ENCODE data around the gene TTPAL. TPM values are rescaled to one million over a fixed set of nuclear protein-coding genes. Genes with fewer than 3 reads are reported as not detected.

The TTPAL gene
- total and polyA plus RNA-seq, 4 donors, result 11.6 to 39.7 (median 17.6) TPM

GRCh38 chr20:44526129-44526528 is 50.5 kb downstream of the TTPAL start:
- 87% methylated on average over 6 of the region's 6 CpGs for WGBS
- H3K9ac ChIP-seq (ENCODE audit: low read depth in 1 of 2, low read length in 2 of 2), result no peak overlapping the region
- H3K27me3 ChIP-seq (ENCODE audit: control insufficient read depth in 4 of 4, insufficient read depth in 4 of 4, low read length in 3 of 4), result no peaks in the 10 kb centered on the region
- no peaks in the 10 kb centered on the region for H3K36me3 ChIP-seq (ENCODE audit: control insufficient read depth in 4 of 4, insufficient read depth in 3 of 4, low read depth in 1 of 4, low read length in 3 of 4)
- H3K27ac ChIP-seq (ENCODE audit: low read depth in 1 of 2, low read length in 2 of 2), result no peak overlapping the region
- H3K4me1 ChIP-seq (ENCODE audit: control insufficient read depth in 4 of 4, insufficient read depth in 4 of 4, low read length in 3 of 4), result peaks cover under 1 to 10% (median 3%) of the 10 kb centered on the region in 4 donors
- DNase-seq (ENCODE audit: low spot score), result no peak
- no peak overlapping the region for H3K4me3 ChIP-seq (ENCODE audit: low read depth in 1 of 3, low read length in 3 of 3)
- H3K9me3 ChIP-seq (ENCODE audit: control insufficient read depth in 4 of 4, low read length in 3 of 4), result no peaks in the 10 kb centered on the region
- TF ChIP-seq FOXA1 (IDR thresholded peaks at IDR 0.05) (no peak), GABPA (IDR thresholded peaks at IDR 0.05 in 1 of 2, conservative IDR thresholded peaks at IDR 0.05 in 1 of 2) (no peak), REST (IDR thresholded peaks at IDR 0.05) (no peak), NR2F2 (IDR thresholded peaks at IDR 0.05) (no peak), YY1 (IDR thresholded peaks at IDR 0.05) (no peak), HNF4G (IDR thresholded peaks at IDR 0.05) (no peak), EGR1 (IDR thresholded peaks at IDR 0.05; ENCODE audit: low read depth in 2 of 2) (no peak), ATF3 (IDR thresholded peaks at IDR 0.05) (no peak)

DNA sequence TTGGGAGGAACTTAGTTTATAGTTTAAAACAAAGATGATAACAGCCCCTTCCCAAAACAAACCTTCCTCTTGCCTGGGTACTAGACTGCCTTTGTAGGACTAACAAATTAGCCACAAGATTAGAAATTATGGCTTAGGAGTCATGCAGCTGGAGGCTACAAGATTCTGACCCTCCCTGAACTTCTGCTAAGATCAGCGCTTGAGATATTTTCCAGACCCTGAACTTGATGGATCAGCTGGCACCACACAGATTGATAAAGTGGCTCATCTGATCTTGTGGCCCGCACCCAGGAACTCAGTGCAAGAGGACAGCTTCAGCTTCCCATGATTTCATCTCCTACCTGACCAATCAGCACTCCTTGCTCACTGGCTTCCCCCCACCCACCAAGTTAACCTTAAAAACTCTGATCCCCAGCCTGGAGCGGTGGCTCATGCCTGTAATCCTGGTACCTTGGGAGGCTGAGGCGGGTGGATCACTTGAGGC is 52.1 kb downstream of the TTPAL start:
- H3K27me3 ChIP-seq (ENCODE audit: control insufficient read depth in 4 of 4, insufficient read depth in 4 of 4, low read length in 3 of 4), result no peaks in the 10 kb centered on the region
- H3K4me3 ChIP-seq (ENCODE audit: low read depth in 1 of 3, low read length in 3 of 3), result no peak overlapping the region
- no peaks in the 10 kb centered on the region for H3K36me3 ChIP-seq (ENCODE audit: control insufficient read depth in 4 of 4, insufficient read depth in 3 of 4, low read depth in 1 of 4, low read length in 3 of 4)
- no peak overlapping the region for H3K9ac ChIP-seq (ENCODE audit: low read depth in 1 of 2, low read length in 2 of 2)
- DNase-seq (ENCODE audit: low spot score), result no peak
- H3K9me3 ChIP-seq (ENCODE audit: control insufficient read depth in 4 of 4, low read length in 3 of 4), result no peaks in the 10 kb centered on the region
- 74% methylated on average over 4 of the region's 4 CpGs for WGBS
- TF ChIP-seq REST (IDR thresholded peaks at IDR 0.05) (no peak), FOXA2 (IDR thresholded peaks at IDR 0.05) (no peak), RAD21 (IDR thresholded peaks at IDR 0.05) (no peak)
- peaks cover 2 to 16% (median 9%) of the 10 kb centered on the region in 4 donors for H3K4me1 ChIP-seq (ENCODE audit: control insufficient read depth in 4 of 4, insufficient read depth in 4 of 4, low read length in 3 of 4)
- no peak overlapping the region for H3K27ac ChIP-seq (ENCODE audit: low read depth in 1 of 2, low read length in 2 of 2)

DNA sequence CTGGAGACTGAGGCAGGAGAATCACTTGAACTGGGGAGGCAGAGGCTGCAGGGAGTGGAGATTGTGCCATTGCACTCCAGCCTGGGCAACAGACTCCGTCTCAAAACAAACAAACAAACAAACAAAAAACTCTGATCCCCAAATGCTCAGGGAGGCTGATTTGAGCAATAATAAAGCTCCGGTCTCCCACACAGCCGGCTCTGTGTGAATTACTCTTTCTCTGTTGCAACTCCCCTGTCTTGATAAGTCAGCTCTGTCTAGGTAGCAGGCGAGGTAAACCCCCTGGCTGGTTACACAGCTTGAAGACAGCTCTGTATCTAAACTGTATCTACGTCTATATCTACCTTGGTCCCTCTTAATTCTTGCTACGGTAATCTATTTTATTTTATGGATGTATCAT is 52.6 kb downstream of the TTPAL start:
- no peak for DNase-seq (ENCODE audit: low spot score)
- Histone ChIP-seq H3K27ac (ENCODE audit: low read depth in 1 of 2, low read length in 2 of 2) (no peak overlapping the region), H3K36me3 (ENCODE audit: control insufficient read depth in 4 of 4, insufficient read depth in 3 of 4, low read depth in 1 of 4, low read length in 3 of 4) (no peaks in the 10 kb centered on the region), H3K4me1 (ENCODE audit: control insufficient read depth in 4 of 4, insufficient read depth in 4 of 4, low read length in 3 of 4) (peaks cover 2 to 17% (median 13%) of the 10 kb centered on the region in 4 donors), H3K4me3 (ENCODE audit: low read depth in 1 of 3, low read length in 3 of 3) (no peak overlapping the region), H3K9ac (ENCODE audit: low read depth in 1 of 2, low read length in 2 of 2) (no peak overlapping the region), H3K9me3 (ENCODE audit: control insufficient read depth in 4 of 4, low read length in 3 of 4) (no peaks in the 10 kb centered on the region), H3K27me3 (ENCODE audit: control insufficient read depth in 4 of 4, insufficient read depth in 4 of 4, low read length in 3 of 4) (no peaks in the 10 kb centered on the region)
- TF ChIP-seq SP1 (IDR thresholded peaks at IDR 0.05), result no peak
- TF ChIP-seq HNF4A (conservative IDR thresholded peaks at IDR 0.05), result no peak
- no peak for TF ChIP-seq GABPA (IDR thresholded peaks at IDR 0.05 in 1 of 2, conservative IDR thresholded peaks at IDR 0.05 in 1 of 2)
- WGBS, result 86% methylated on average over 6 of the region's 6 CpGs
